ENCODE results near the gene ABCE1. TPM values are rescaled to one million over a fixed set of nuclear protein-coding genes. Genes with fewer than 3 reads are reported as not detected.

ABCE1 gene
- total and polyA plus RNA-seq, 2 of the 8 experiments (the other 6 are each of a cell fraction or from before 2014, with no cell fraction given): 43.7 to 126 TPM

GRCh38 chr4:145167887-145168286 lies 69.8 kb downstream of the ABCE1 start:
- no peak overlapping the region for H2AFZ ChIP-seq (ENCODE audit: low read length)
- H3K79me2 ChIP-seq (ENCODE audit: control insufficient read depth in 1 of 2, insufficient read depth in 2 of 2, low read length in 2 of 2): peaks cover 0 to 34% of the 10 kb centered on the region in 2 experiments; a peak in 2 of 4 replicates
- H4K20me1 ChIP-seq (replicated peaks in 1 of 2; ENCODE audit: control insufficient read depth in 1 of 2, insufficient read depth in 2 of 2, low read length in 2 of 2): peaks cover 3% of the 10 kb centered on the region in 2 experiments
- no peaks in the 10 kb centered on the region for H3K23me2 ChIP-seq (ENCODE audit: low read depth, low read length)
- H4K91ac ChIP-seq (replicated peaks; ENCODE audit: insufficient read length, low read length): no peak overlapping the region
- no peak overlapping the region for H2BK5ac ChIP-seq (ENCODE audit: low read depth, low read length)
- H3K27ac ChIP-seq (ENCODE audit: low read depth, low read length): no peak overlapping the region
- no peaks in the 10 kb centered on the region for H3K9me3 ChIP-seq (ENCODE audit: insufficient read depth in 2 of 2, low read depth in 1 of 2, low read length in 1 of 2)
- H2BK20ac ChIP-seq (ENCODE audit: low read length): no peak overlapping the region
- H3K23ac ChIP-seq (ENCODE audit: insufficient read length): no peak overlapping the region
- H2BK120ac ChIP-seq (replicated peaks; ENCODE audit: low read depth, low read length): no peak overlapping the region
- H4K5ac ChIP-seq (ENCODE audit: insufficient read length, low read depth, low read length): no peak overlapping the region
- WGBS, 2 experiments (ENCODE audit: extremely low coverage in 1 of 2, insufficient coverage in 1 of 2, insufficient read length in 1 of 2, insufficient replicate concordance in 2 of 2, low coverage in 1 of 2, low lambda C conversion rate in 2 of 2, missing lambda C conversion rate in 1 of 2): 100% methylated on average over 2 of the region's 2 CpGs; no CpG with 5 or more reads in 1 of the 2 experiments
- no peak overlapping the region for H2AK5ac ChIP-seq (ENCODE audit: low read depth, low read length)
- H2BK15ac ChIP-seq (ENCODE audit: low read length): no peak overlapping the region
- no peak overlapping the region for H2BK12ac ChIP-seq (ENCODE audit: low read depth, low read length)
- CTCF ChIA-PET (ENCODE audit: partially characterized antibody): no interaction called here
- POLR2A ChIA-PET (ENCODE audit: partially characterized antibody): no interaction called here
- no peak overlapping the region for H3K14ac ChIP-seq (ENCODE audit: insufficient read length)
- no peak for DNase-seq (ENCODE audit: low read depth in 1 of 2, low spot score in 2 of 2)
- H3K4me1 ChIP-seq (replicated peaks in 1 of 4; ENCODE audit: control insufficient read depth in 3 of 4, insufficient read depth in 4 of 4, low read length in 3 of 4): no peaks in the 10 kb centered on the region
- H3K18ac ChIP-seq (ENCODE audit: extremely low read depth, low read length): no peak overlapping the region
- no peak overlapping the region for H4K8ac ChIP-seq (ENCODE audit: extremely low read depth, insufficient read depth, low read length)
- H3K4me3 ChIP-seq (ENCODE audit: extremely low read depth in 1 of 4, insufficient read depth in 2 of 4, low read depth in 3 of 4, low read length in 4 of 4): no peak overlapping the region
- peaks cover 0 to 49% (median 8%) of the 10 kb centered on the region in 4 experiments; a peak in 5 of 8 replicates for H3K36me3 ChIP-seq (ENCODE audit: control insufficient read depth in 2 of 4, insufficient read depth in 4 of 4, low read length in 3 of 4)
- H3K56ac ChIP-seq (replicated peaks; ENCODE audit: insufficient read length, low read depth, low read length): no peak overlapping the region
- H3K9ac ChIP-seq (replicated peaks in 1 of 4; ENCODE audit: extremely low read depth in 1 of 4, low read depth in 3 of 4, low read length in 3 of 4): no peak overlapping the region
- H3K4ac ChIP-seq (replicated peaks; ENCODE audit: insufficient read length, low read depth, low read length): no peak overlapping the region
- no peak for FAIRE-seq
- no peak overlapping the region for H3K4me2 ChIP-seq (ENCODE audit: insufficient read depth in 1 of 2, low read depth in 2 of 2, low read length in 2 of 2)
- peaks cover 4% of the 10 kb centered on the region for H3K79me1 ChIP-seq (ENCODE audit: low read depth, low read length)
- H3K27me3 ChIP-seq (replicated peaks in 1 of 4; ENCODE audit: control insufficient read depth in 3 of 4, extremely low read depth in 1 of 4, insufficient read depth in 3 of 4, low read length in 3 of 4): no peaks in the 10 kb centered on the region
- TF ChIP-seq HDAC2 (IDR thresholded peaks at IDR 0.05; ENCODE audit: borderline replicate concordance in 1 of 2, low read depth in 2 of 2, low read length in 2 of 2) (no peak), MAFK (IDR thresholded peaks at IDR 0.05; ENCODE audit: low read depth, low read length) (peak; percentile 56; the same call in 1 of the 2 replicates), E2F6 (IDR thresholded peaks at IDR 0.05) (no peak), CBX5 (IDR thresholded peaks at IDR 0.05; ENCODE audit: low read depth, low read length) (no peak), SIN3A (conservative IDR thresholded peaks at IDR 0.05 in 1 of 2, IDR thresholded peaks at IDR 0.05 in 1 of 2; ENCODE audit: low read depth in 1 of 2, low read length in 2 of 2) (no peak)
